Measurements from ENCODE around the gene CLIC4.
"Not testable (repeated sequence)": the region's sequence is repeated elsewhere in the genome, so short reads cannot be mapped to it uniquely, and the experiment has no call there.

Gene CLIC4

GRCh38 chr1:24748191-24749121, 3.2 kb downstream of the CLIC4 start:
- no peak for DNase-seq

GRCh38 chr1:24749252-24749651, 4.0 kb downstream of the CLIC4 start:
- DNase-seq, result no peak

- peak; percentile 63 for DNase-seq
Observed at GRCh38 chr1:24749886-24750285, 4.6 kb downstream of the CLIC4 start.

- no peak for DNase-seq
Observed at GRCh38 chr1:24751833-24752232, 6.6 kb downstream of the CLIC4 start.

GRCh38 chr1:24752305-24752704, 7.1 kb downstream of the CLIC4 start:
- no peak for DNase-seq

GRCh38 chr1:24754229-24754628, 9.0 kb downstream of the CLIC4 start:
- no peak for DNase-seq

- not testable (repeated sequence) for DNase-seq
Observed at GRCh38 chr1:24755323-24755722, 10.1 kb downstream of the CLIC4 start.

- no peak for DNase-seq
Observed at GRCh38 chr1:24756395-24756794, 11.1 kb downstream of the CLIC4 start.

- DNase-seq, result peak; percentile 43
Observed at GRCh38 chr1:24759492-24759891, 14.2 kb downstream of the CLIC4 start.

- no peak for DNase-seq
Observed at GRCh38 chr1:24761582-24761981, 16.3 kb downstream of the CLIC4 start.

- DNase-seq, result peak; percentile 44
Observed at GRCh38 chr1:24762133-24762676, 17.0 kb downstream of the CLIC4 start.

- DNase-seq, result no peak
Observed at GRCh38 chr1:24763671-24764070, 18.4 kb downstream of the CLIC4 start.

GRCh38 chr1:24764439-24764838, 19.2 kb downstream of the CLIC4 start:
- DNase-seq, result no peak

- no peak for DNase-seq
Observed at GRCh38 chr1:24764848-24765247, 19.6 kb downstream of the CLIC4 start.

- DNase-seq, result no peak
Observed at GRCh38 chr1:24765308-24765988, 20.2 kb downstream of the CLIC4 start.

- DNase-seq, result no peak
Observed at GRCh38 chr1:24767351-24767750, 22.1 kb downstream of the CLIC4 start.

- no peak for DNase-seq
Observed at GRCh38 chr1:24768873-24769605, 23.8 kb downstream of the CLIC4 start.

GRCh38 chr1:24769656-24770651, 24.7 kb downstream of the CLIC4 start:
- peak; percentile 57 for DNase-seq

- no peak for DNase-seq
Observed at GRCh38 chr1:24770881-24771280, 25.6 kb downstream of the CLIC4 start.

GRCh38 chr1:24771574-24771973, 26.3 kb downstream of the CLIC4 start:
- DNase-seq, result no peak

GRCh38 chr1:24773618-24774017, 28.4 kb downstream of the CLIC4 start:
- DNase-seq, result no peak

- DNase-seq, result no peak
Observed at GRCh38 chr1:24775348-24775747, 30.1 kb downstream of the CLIC4 start.

All from NCI-H226 (cell line).